Measurements from ENCODE around the gene HOMER1. TPM values are rescaled to one million over a fixed set of nuclear protein-coding genes. Genes with fewer than 3 reads are reported as not detected.
"Not testable (repeated sequence)": the region's sequence is repeated elsewhere in the genome, so short reads cannot be mapped to it uniquely, and the experiment has no call there.

The HOMER1 gene
- total and polyA plus RNA-seq, 2 donors (not counting 1 experiment from before 2014, with no cell fraction given), result 3.9 to 6.8 TPM

GRCh38 chr5:79516986-79517385 is 3.1 kb upstream of the HOMER1 start:
- Histone ChIP-seq H3K27me3 (ENCODE audit: control insufficient read depth, insufficient read depth, low read length) (no peaks in the 10 kb centered on the region), H3K4me1 (ENCODE audit: control insufficient read depth, extremely low read depth, insufficient read depth, low read length) (peaks cover 5% of the 10 kb centered on the region), H3K79me2 (ENCODE audit: control insufficient read depth, insufficient read depth, low read length) (no peaks in the 10 kb centered on the region), H3K27ac (ENCODE audit: insufficient read depth, low read length) (no peak overlapping the region), H3K4me3 (replicated peaks in 1 of 4; ENCODE audit: control extremely low read depth in 1 of 4, insufficient read depth in 1 of 4, low read depth in 3 of 4, low read length in 4 of 4) (no peak overlapping the region), H3K36me3 (ENCODE audit: control insufficient read depth, insufficient read depth, low read length) (no peaks in the 10 kb centered on the region), H3K4me2 (ENCODE audit: extremely low read depth, insufficient read depth, low read length) (no peak overlapping the region), H3K9me3 (ENCODE audit: control insufficient read depth, insufficient read depth, low read depth, low read length) (no peaks in the 10 kb centered on the region), H4K20me1 (ENCODE audit: control insufficient read depth, extremely low read depth, insufficient read depth, low read length) (no peaks in the 10 kb centered on the region), H2AFZ (ENCODE audit: low read length) (no peak overlapping the region), H3K9ac (ENCODE audit: insufficient read depth, low read length) (no peak overlapping the region)
- no peak for DNase-seq (ENCODE audit: low read depth in 2 of 2)
- TF ChIP-seq, protein P1, sequence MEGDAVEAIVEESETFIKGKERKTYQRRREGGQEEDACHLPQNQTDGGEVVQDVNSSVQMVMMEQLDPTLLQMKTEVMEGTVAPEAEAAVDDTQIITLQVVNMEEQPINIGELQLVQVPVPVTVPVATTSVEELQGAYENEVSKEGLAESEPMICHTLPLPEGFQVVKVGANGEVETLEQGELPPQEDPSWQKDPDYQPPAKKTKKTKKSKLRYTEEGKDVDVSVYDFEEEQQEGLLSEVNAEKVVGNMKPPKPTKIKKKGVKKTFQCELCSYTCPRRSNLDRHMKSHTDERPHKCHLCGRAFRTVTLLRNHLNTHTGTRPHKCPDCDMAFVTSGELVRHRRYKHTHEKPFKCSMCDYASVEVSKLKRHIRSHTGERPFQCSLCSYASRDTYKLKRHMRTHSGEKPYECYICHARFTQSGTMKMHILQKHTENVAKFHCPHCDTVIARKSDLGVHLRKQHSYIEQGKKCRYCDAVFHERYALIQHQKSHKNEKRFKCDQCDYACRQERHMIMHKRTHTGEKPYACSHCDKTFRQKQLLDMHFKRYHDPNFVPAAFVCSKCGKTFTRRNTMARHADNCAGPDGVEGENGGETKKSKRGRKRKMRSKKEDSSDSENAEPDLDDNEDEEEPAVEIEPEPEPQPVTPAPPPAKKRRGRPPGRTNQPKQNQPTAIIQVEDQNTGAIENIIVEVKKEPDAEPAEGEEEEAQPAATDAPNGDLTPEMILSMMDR (conservative IDR thresholded peaks at IDR 0.05 in 1 of 2, IDR thresholded peaks at IDR 0.05 in 1 of 2; ENCODE audit: low read depth in 1 of 2, low read length in 2 of 2), result no peak
- no peak for TF ChIP-seq EZH2 (IDR thresholded peaks at IDR 0.05; ENCODE audit: low read length, missing control alignments)

DNA sequence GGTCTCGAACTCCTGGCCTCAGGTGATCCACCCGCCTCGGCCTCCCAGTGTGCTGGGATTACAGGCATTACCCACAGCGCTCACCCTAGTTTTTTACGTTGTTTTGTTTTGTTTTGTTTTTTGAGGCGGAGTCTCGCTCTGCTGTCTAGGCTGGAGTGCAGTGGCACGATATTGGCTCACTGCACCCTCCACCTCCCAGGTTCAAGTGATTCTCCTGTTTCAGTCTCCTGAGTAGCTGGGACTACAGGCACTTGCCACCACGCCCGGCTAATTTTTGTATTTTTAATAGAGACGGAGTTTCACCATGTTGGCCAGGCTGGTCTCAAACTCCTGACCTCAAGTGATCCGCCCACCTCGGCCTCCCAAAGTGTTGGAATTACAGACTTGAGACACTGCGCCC is 2.4 kb upstream of the HOMER1 start:
- H3K4me3 ChIP-seq (replicated peaks in 1 of 4; ENCODE audit: control extremely low read depth in 1 of 4, insufficient read depth in 1 of 4, low read depth in 3 of 4, low read length in 4 of 4); H3K9ac ChIP-seq (ENCODE audit: insufficient read depth, low read length); H2AFZ ChIP-seq (ENCODE audit: low read length); H3K36me3 ChIP-seq (ENCODE audit: control insufficient read depth, insufficient read depth, low read length); H3K27me3 ChIP-seq (ENCODE audit: control insufficient read depth, insufficient read depth, low read length); H3K4me2 ChIP-seq (ENCODE audit: extremely low read depth, insufficient read depth, low read length); DNase-seq (ENCODE audit: low read depth in 2 of 2); H4K20me1 ChIP-seq (ENCODE audit: control insufficient read depth, extremely low read depth, insufficient read depth, low read length); H3K27ac ChIP-seq (ENCODE audit: insufficient read depth, low read length); H3K79me2 ChIP-seq (ENCODE audit: control insufficient read depth, insufficient read depth, low read length); H3K9me3 ChIP-seq (ENCODE audit: control insufficient read depth, insufficient read depth, low read depth, low read length); H3K4me1 ChIP-seq (ENCODE audit: control insufficient read depth, extremely low read depth, insufficient read depth, low read length): not testable (repeated sequence)

GRCh38 chr5:79514391-79515105 is 614 bp upstream of the HOMER1 start:
- Histone ChIP-seq H2AFZ (ENCODE audit: low read length) (peak overlapping the region; percentile 74), H3K36me3 (ENCODE audit: control insufficient read depth, insufficient read depth, low read length) (no peaks in the 10 kb centered on the region), H3K9ac (ENCODE audit: insufficient read depth, low read length) (peak overlapping the region; percentile 90), H3K4me2 (ENCODE audit: extremely low read depth, insufficient read depth, low read length) (peak overlapping the region; percentile 96), H3K27me3 (ENCODE audit: control insufficient read depth, insufficient read depth, low read length) (no peaks in the 10 kb centered on the region), H3K27ac (ENCODE audit: insufficient read depth, low read length) (peak overlapping the region; percentile 85), H3K9me3 (ENCODE audit: control insufficient read depth, insufficient read depth, low read depth, low read length) (no peaks in the 10 kb centered on the region), H3K4me3 (replicated peaks in 1 of 4; ENCODE audit: control extremely low read depth in 1 of 4, insufficient read depth in 1 of 4, low read depth in 3 of 4, low read length in 4 of 4) (peak overlapping the region; percentile 76 to 83 (median 78)), H4K20me1 (ENCODE audit: control insufficient read depth, extremely low read depth, insufficient read depth, low read length) (no peaks in the 10 kb centered on the region), H3K79me2 (ENCODE audit: control insufficient read depth, insufficient read depth, low read length) (no peaks in the 10 kb centered on the region), H3K4me1 (ENCODE audit: control insufficient read depth, extremely low read depth, insufficient read depth, low read length) (peaks cover 6% of the 10 kb centered on the region)
- TF ChIP-seq EZH2 (IDR thresholded peaks at IDR 0.05; ENCODE audit: low read length, missing control alignments), result no peak
- TF ChIP-seq, protein P1 (conservative IDR thresholded peaks at IDR 0.05 in 1 of 2, IDR thresholded peaks at IDR 0.05 in 1 of 2; ENCODE audit: low read depth in 1 of 2, low read length in 2 of 2), result no peak
- peak; percentile 95 to 97 for DNase-seq (ENCODE audit: low read depth in 2 of 2)
